Upper lobe of left lung (tissue), 6 donors: ENCODE results near the gene PPBP. TPM values are rescaled to one million over a fixed set of nuclear protein-coding genes. Genes with fewer than 3 reads are reported as not detected.

Source experiments
- ATAC-seq, 2 donors: fragments of 200-7000 bp; cut with Tn5 transposase; one replicate each; pipeline ENCODE4 v1.9.1; 2022; ENCODE audit warnings: mild to moderate bottlenecking in 2 of 2, moderate library complexity in 2 of 2; ENCODE audit not compliant: low FRiP score in 2 of 2
- DNase-seq, 2 donors: peaks; one replicate each; pipeline ENCODE4 v3.0.0-alpha.2; 2019 to 2020
- H3K27ac ChIP-seq, 4 donors: fragments of 200-600 bp; sonication (generic); one replicate each; pipeline ENCODE4 v1.5.1; 2016 to 2019
- H3K27me3 ChIP-seq, 4 donors: fragments of 200-600 bp; sonication (generic); one replicate each; pipeline ENCODE4 v1.5.1; 2017 to 2019
- H3K36me3 ChIP-seq, 4 donors: fragments of 200-600 bp; sonication (generic); one replicate each; pipeline ENCODE4 v1.5.1; 2016 to 2019
- H3K4me1 ChIP-seq, 4 donors: fragments of 200-600 bp; sonication (generic); one replicate each; pipeline ENCODE4 v1.5.1; 2018 to 2019
- H3K4me3 ChIP-seq, 4 donors: fragments of 200-600 bp; sonication (generic); one replicate each; pipeline ENCODE4 v1.5.1; 2017 to 2019; ENCODE audit warnings: mild to moderate bottlenecking in 2 of 4, moderate library complexity in 1 of 4
- H3K9me3 ChIP-seq, 4 donors: fragments of 200-600 bp; sonication (generic); one replicate each; pipeline ENCODE4 v1.5.1; 2018 to 2019
- CTCF ChIP-seq, 6 experiments: fragments of 450-650 bp in 4 of 6; fragments of 200-600 bp in 2 of 6; sonication (generic) in 2 of 6; IDR thresholded peaks; one replicate each; pipeline ENCODE4 v1.5.1; 2016 to 2019; ENCODE audit warnings: antibody characterized with exemption in 6 of 6
- EP300 ChIP-seq, 4 donors: sonication (generic); formaldehyde crosslinking; IDR thresholded peaks; one replicate each; pipeline ENCODE4 v1.5.1; 2017; ENCODE audit warnings: antibody characterized with exemption in 4 of 4, control low read depth in 2 of 4
- POLR2A ChIP-seq, 4 donors: fragments of 450-650 bp; IDR thresholded peaks; one replicate each; pipeline ENCODE4 v1.5.1; 2016 to 2017; ENCODE audit warnings: antibody characterized with exemption in 4 of 4, mild to moderate bottlenecking in 2 of 4
- POLR2AphosphoS5 ChIP-seq, 2 donors: sonication (generic); formaldehyde crosslinking; IDR thresholded peaks; one replicate each; pipeline ENCODE4 v1.5.1; 2017; ENCODE audit warnings: antibody characterized with exemption in 2 of 2
- WGBS, 2 donors: methylation state at CpG; one replicate each; pipeline ENCODE4 v1.1.5; 2017 to 2018; 5-methylcytosine and 5-hydroxymethylcytosine counted together
- total RNA-seq, 6 donors: library from RNA; depleted of rRNA in 4 of 6; stranded (reverse); fragments of >200 nt in 4 of 6; gene quantifications; one replicate each; pipeline versions ENCODE4 v1.1.0 to v1.2.1, GENCODE V29; 2016 to 2021
- donor health status: DM: no; HTN: no; CAD: no; lungs with moderate emphysema.
- donor health status: DM: no; HTN: yes; CAD: no; lungs with severe emphysema.

The PPBP gene
- 10 to 100 TPM in 1 of 6 donors, 1 to 10 TPM in 4, not detected in 1; 1.4 to 32.2 (median 6.0) TPM for total RNA-seq

- no peak for DNase-seq
- WGBS, 2 donors, result 86 to 91% methylated on average over 2 of the region's 2 CpGs
Observed at GRCh38 chr4:73988061-73988460, at the start of gene PPBP. Gene PPBP (minus strand): TSS chr4:73988190. CDS start chr4:73988103, 87 bp downstream.

GRCh38 chr4:74037076-74037955 lies 49.3 kb upstream of the PPBP start:
- DNase-seq (no peak), ATAC-seq (no peak)
- WGBS, 2 donors, result 39 to 41% methylated on average over 4 of the region's 4 CpGs
- peaks cover 2 to 14% (median 8%) of the 10 kb centered on the region in 4 donors for H3K4me1 ChIP-seq
- peak overlapping the region in 3 of 4 donors; percentile 52 to 73 (median 66) for H3K4me3 ChIP-seq
- H3K27me3 ChIP-seq, result no peaks in the 10 kb centered on the region
- H3K36me3 ChIP-seq, result no peaks in the 10 kb centered on the region
- H3K27ac ChIP-seq, result peak overlapping the region in 3 of 4 donors; percentile 69 to 87 (median 85)
- no peaks in the 10 kb centered on the region for H3K9me3 ChIP-seq
- no peak for TF ChIP-seq POLR2A (IDR thresholded peaks at IDR 0.05)

More at GRCh38 chr4:73988061-73988460, at the start of gene PPBP:
- Histone ChIP-seq H3K4me3 (no peak within 1 kb of the TSS), H3K4me1 (no peaks in the 10 kb centered on the region), H3K27me3 (no peaks in the 10 kb centered on the region), H3K27ac (no peak within 1 kb of the TSS), H3K36me3 (no peaks in the 10 kb centered on the region), H3K9me3 (no peaks in the 10 kb centered on the region)
- TF ChIP-seq CTCF (IDR thresholded peaks at IDR 0.05) (no peak), EP300 (IDR thresholded peaks at IDR 0.05) (no peak)
- no peak for ATAC-seq

- Histone ChIP-seq H3K27ac (no peak overlapping the region), H3K4me3 (no peak overlapping the region), H3K4me1 (peaks cover 0 to 8% (median 3%) of the 10 kb centered on the region in 4 donors), H3K27me3 (no peaks in the 10 kb centered on the region), H3K36me3 (no peaks in the 10 kb centered on the region), H3K9me3 (no peaks in the 10 kb centered on the region)
- ATAC-seq (no peak), DNase-seq (no peak)
- TF ChIP-seq EP300 (IDR thresholded peaks at IDR 0.05), result peak in 1 of 4 donors; percentile 38
- no peak for TF ChIP-seq CTCF (IDR thresholded peaks at IDR 0.05)
Observed at GRCh38 chr4:74033739-74034138, 45.7 kb upstream of the PPBP start.

GRCh38 chr4:74032064-74032463 lies 44.1 kb upstream of the PPBP start:
- H3K9me3 ChIP-seq, result no peaks in the 10 kb centered on the region
- H3K27ac ChIP-seq, result no peak overlapping the region
- no peak for TF ChIP-seq POLR2A (IDR thresholded peaks at IDR 0.05)
- no peak for TF ChIP-seq EP300 (IDR thresholded peaks at IDR 0.05)
- TF ChIP-seq POLR2AphosphoS5 (IDR thresholded peaks at IDR 0.05), result no peak
- TF ChIP-seq CTCF (IDR thresholded peaks at IDR 0.05), result no peak
- DNase-seq (no peak), ATAC-seq (no peak)
- H3K4me1 ChIP-seq, result no peaks in the 10 kb centered on the region
- no peaks in the 10 kb centered on the region for H3K36me3 ChIP-seq
- H3K27me3 ChIP-seq, result no peaks in the 10 kb centered on the region
- H3K4me3 ChIP-seq, result no peak overlapping the region

GRCh38 chr4:74031576-74031975 lies 43.6 kb upstream of the PPBP start:
- Histone ChIP-seq H3K27ac (no peak overlapping the region), H3K9me3 (no peaks in the 10 kb centered on the region), H3K27me3 (no peaks in the 10 kb centered on the region), H3K36me3 (no peaks in the 10 kb centered on the region), H3K4me3 (no peak overlapping the region), H3K4me1 (no peaks in the 10 kb centered on the region)
- TF ChIP-seq POLR2A (IDR thresholded peaks at IDR 0.05) (no peak), EP300 (IDR thresholded peaks at IDR 0.05) (no peak), POLR2AphosphoS5 (IDR thresholded peaks at IDR 0.05) (no peak), CTCF (IDR thresholded peaks at IDR 0.05) (no peak)
- DNase-seq (no peak), ATAC-seq (no peak)
